HG03139 (cell line): ENCODE data around the gene PAFAH1B2.
"Not testable (repeated sequence)": the region's sequence is repeated elsewhere in the genome, so short reads cannot be mapped to it uniquely, and the experiment has no call there.

Source experiments
- ATAC-seq: cut with Tn5 transposase; IDR thresholded peaks from one replicate; pipeline ENCODE4 v1.9.1; 2021; ENCODE audit not compliant: unreplicated experiment

PAFAH1B2 gene

DNA sequence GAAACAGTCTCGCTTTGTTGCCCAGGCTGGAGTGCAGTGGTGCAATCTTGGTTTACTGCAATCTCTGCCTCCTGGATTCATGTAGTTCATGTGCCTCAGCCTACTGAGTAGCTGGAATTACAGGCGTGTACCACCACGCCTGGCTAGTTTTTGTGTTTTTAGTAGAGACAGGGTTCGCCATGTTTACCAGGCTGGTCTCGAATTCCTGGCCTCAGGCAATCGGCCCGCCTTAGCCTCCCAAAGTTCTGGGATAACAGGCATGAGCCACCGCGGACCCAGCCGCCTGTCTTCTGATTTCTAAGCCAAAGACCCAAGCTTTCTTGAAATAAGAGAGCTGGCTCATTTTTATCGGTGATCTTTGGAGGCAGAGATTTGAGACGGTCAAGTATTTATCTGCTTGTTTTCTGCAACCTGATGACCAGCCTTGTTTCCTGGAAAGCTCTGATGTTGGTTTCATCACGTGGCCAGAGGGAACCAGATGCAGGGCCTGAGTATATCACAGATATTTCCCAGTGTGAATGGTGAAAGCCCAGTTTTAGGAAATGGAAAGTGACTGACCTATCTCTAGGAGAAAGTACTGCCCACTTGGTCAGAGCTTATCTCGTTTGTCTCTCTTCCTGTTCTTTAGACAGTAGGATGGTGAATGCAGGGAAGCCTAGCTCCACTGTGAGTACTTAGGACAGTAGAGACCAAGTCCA lies 28.8 kb downstream of the PAFAH1B2 start:
- no peak for ATAC-seq

DNA sequence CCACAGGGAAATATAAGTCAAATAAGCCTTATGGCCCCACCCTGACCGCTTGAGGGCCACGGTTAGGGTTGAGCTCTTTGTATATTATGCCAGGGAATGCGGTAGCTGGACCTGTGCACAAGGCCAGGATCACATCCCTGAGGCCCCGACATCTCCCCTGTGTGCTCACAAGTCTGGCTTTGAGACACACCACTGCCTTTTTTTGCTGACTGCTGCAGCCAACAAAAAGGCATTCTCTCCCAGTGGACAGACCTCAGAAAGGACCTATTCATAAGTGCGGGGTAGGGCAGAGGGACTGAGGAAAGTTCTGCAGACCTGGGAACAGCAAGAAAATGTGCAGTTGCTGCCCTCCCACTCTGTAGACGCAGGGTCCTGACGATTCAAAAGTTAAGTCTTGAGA lies 31.0 kb downstream of the PAFAH1B2 start:
- ATAC-seq: no peak

DNA sequence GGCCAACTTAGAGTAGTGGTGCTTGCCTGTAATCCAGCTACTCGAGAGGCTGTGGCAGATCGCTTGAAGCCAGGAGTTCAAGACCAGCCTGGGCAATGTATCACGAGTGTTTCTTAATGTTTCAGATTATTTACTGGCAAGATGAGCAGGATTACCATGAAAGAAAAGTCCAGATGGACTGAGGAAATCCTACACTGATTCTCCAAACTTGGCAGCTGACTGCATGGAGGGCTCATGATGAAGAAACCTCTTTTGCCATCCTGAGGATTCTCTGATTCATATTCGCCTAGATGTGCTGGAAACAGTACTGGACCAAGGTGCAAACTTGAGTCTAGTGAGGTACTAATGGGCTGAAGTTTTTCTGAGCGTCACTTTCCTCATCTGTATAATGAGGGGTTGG lies 31.7 kb downstream of the PAFAH1B2 start:
- no peak for ATAC-seq

DNA sequence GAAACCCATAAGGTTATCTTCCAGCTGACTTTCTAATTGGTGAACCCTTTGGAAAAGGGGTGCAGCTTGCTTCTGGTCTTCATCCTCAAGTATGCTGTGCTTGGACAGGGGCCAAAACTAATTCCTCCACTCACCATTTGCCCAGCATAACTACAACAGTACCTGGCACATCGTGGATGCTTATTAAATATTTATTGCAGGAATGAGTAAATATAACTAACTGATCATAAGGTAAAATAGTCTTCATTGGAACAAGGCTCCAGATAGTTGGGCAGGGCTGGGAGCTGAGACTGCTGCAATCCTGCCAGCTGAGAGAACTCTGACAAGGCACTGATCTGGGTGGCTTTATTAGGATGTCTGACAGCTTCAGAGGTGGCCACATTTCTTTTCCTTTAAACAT lies 32.1 kb downstream of the PAFAH1B2 start:
- no peak for ATAC-seq

DNA sequence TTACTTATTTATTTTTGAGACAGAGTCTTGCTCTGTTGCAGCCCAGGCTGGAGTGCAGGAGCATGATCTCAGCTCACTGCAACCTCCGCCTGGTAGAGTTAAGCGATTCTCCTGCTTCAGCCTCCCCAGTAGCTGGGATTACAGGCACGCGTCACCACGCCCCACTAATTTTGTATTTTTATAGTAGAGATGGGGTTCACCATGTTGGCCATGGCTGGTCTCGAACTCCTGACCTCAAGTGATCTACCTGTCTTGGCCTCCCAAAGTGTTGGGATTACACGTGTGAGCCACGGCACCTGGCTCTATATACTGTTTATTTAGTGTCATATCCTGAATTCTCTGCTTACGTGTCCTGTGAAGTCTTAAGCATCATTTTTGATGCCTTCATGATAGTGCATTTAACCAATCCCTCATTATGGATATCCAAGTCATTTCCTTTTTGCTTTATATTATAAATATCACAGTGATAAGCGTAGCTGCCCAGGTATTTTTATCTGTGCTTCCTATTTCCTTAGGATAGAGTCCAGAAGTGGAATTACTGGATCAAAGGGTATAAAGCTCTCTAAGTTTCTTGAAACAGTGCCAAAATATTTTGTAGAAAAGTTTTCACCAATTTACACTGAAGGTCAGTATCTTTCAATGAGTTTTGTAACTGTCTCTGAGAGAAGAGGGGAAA lies 33.6 kb downstream of the PAFAH1B2 start:
- no peak for ATAC-seq

DNA sequence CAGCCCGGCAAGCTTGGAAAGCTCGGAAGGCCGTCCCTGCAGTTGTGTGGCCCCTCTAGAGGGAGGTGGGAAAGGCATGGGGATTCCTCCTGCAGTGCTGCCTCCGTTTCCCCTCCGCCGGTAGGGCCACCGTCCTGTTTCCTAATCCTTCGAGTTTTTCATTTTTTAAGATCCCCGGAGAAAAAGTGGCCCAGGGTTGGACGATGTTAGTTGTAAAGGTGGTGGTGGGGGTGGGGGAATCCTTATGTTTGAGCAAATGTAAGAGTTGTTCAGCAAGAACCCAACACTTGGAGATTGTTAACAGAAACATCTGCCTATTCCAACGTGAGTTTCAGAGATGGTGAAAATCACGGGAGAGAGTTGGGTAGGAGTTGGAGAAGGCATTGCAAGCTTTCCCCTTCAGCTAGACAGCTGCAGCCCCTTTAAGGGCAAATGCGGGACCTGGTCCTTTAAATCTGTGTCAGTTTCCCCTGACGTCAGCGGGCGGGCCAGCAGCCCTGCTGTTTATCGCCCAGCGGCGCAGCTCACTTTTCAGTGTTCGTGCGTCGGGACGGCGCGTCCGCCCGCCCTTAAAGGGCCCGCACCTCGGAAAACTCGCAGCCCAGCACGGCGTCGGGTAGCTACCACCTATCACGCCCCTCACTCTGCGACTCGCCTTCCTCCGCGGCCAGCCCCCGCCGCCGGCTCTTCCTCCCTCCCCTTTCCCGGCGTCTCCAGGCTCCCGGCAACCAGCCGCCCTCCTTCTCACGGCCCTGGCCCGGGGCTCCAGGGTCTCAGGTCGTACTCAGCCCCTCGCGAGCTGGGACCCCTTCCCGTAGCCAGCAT lies 34.3 kb downstream of the PAFAH1B2 start, which contains the start of gene SIDT2:
TSS of gene SIDT2 (plus strand) at position 534 of the 825 bp plus-strand sequence. CDS start 521 bp downstream, outside the sequence.
- ATAC-seq: peak; percentile 78

DNA sequence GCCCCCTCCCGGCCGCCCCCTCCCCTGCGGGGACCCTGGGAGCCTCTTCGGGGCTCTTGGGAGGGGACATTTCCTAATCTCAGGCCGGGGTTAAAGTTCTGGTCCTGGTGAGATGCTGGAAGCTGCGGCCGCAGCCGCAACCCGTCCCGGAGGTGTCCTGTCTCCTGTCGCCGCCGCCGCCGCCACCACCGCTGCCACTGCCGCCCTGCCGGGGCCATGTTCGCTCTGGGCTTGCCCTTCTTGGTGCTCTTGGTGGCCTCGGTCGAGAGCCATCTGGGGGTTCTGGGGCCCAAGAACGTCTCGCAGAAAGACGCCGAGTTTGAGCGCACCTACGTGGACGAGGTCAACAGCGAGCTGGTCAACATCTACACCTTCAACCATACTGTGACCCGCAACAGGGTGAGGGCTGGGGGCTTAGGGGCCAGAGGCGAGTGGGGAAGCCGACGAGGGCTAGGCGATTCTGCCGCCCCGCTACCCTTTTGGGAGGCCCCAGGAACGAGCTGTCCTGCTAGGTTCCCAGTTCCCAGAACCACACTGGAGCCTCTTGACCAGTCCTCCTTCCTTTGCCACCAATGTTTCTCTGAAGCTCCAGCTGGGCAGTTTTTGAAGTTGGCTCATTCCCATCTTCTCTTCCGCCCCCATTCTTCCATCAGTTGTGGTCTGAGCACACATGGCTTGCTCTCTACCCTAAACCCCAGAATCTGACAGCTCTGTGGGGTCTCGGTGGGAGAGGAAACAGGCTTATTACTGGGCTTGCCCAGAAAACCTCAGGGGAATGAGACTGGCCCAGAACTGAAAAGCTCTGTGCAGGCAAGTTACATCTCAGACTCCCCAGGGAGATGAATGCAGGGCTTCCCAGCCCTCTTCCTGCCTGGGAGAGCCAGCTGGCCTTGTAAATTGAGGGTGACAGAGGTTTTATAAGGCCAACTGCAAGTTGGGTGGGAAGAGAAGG lies 35.2 kb downstream of the PAFAH1B2 start:
- ATAC-seq: peak; percentile 26

DNA sequence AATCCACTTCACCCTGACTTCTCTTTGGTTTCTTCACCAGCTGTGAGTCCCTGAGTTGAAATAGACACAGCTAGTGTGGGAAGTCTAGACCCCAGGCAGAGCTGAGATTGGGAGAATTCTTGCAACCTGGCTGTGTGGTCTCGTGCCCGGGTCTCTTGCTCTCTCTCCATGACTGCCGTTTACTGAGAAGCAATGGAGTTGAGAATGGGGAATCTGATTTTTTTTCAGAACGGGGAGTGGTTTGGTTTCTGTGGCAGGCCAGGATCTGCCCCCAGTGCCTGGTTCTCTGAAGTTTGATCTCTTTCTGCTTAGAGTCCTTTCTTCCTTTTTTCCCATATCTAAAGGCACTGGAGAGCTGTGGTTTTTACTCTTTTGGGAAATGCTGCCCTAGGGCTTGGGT lies 35.9 kb downstream of the PAFAH1B2 start:
- no peak for ATAC-seq

DNA sequence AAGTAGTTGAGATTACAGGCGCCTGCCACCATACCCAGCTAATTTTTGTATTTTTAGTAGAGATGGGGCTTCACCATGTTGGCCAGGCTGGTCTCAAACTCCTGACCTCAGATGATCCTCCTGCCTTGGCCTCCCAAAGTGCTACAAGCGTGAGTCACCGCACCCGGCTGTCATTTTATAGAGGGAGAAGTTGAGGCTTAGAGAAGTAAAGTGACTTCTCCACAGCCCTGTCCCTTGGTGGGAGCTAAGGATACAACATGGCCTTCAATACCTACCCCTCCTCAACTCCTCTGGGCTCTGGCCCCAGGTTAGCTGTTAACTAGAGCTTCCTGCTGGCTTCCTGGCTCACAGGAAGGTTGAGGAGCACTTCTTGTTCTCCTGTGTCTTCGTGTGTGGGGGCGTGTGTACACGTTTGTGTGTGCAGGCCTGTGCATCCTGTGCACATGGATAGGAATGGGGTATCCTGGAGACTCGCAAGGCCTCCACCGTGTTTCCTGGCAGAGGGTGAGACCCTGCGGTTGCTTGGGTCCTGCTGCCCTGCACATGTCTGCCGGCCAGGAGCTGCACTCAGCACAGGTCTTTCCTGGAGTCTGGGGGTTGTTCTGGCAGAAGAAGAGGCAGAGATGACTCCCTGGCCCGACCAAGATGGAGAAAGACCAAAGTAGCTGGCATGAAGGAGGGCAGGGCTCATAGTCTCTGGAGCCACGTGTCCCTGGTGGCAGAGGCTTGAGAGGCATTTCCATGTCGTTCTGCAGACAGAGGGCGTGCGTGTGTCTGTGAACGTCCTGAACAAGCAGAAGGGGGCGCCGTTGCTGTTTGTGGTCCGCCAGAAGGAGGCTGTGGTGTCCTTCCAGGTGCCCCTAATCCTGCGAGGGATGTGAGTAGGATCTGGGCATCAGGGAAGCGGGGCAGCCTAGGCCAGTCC lies 36.8 kb downstream of the PAFAH1B2 start:
- ATAC-seq: no peak

DNA sequence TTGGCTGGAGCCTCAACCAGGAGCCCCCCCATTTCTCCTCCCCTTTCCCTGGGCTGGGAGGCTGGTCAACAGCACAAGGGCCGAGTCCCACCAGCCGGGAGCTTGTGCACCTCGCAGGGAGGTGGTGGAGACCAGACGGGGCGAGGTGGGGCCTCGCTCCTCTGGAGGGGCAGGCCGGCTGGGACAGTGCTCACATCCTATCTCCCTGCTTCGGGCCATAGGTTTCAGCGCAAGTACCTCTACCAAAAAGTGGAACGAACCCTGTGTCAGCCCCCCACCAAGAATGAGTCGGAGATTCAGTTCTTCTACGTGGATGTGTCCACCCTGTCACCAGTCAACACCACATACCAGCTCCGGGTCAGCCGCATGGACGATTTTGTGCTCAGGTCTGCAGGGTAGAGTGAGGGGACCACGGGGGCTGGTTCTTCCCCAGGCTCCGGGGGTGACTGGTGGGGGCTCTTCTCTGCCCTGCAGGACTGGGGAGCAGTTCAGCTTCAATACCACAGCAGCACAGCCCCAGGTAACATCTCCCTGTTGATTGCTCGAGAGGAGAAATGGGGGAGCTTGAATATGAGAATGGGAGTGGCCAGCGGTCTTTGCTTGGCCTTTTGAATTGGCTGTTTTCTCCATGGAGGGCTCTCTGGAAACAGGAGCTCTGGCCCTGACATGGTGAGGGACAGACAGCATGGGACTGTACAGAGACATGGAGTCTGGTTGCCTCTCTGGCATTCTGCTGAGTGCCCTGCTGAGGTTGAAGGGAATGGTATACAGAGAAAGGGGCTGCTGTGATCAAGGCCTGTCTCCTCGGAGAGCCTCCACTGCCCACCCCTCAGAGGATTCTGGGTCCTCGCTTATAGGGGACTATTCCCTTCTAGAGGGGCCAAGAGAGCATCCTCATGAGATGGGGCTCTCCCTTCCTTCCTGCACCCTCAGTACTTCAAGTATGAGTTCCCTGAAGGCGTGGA lies 37.8 kb downstream of the PAFAH1B2 start:
- no peak for ATAC-seq

DNA sequence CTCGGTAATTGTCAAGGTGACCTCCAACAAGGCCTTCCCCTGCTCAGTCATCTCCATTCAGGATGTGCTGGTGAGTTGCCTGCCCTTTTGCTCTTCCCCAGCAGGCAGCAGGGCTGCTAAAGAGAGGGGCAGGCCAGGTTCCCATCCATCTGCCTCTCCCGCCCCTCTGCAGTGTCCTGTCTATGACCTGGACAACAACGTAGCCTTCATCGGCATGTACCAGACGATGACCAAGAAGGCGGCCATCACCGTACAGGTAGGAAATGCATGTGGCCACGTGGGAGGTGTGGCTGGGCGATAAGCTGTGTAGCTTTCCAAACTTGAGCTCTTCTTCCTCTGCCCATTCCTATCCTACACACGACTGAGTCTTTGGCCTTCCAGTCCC lies 38.5 kb downstream of the PAFAH1B2 start:
- no peak for ATAC-seq

DNA sequence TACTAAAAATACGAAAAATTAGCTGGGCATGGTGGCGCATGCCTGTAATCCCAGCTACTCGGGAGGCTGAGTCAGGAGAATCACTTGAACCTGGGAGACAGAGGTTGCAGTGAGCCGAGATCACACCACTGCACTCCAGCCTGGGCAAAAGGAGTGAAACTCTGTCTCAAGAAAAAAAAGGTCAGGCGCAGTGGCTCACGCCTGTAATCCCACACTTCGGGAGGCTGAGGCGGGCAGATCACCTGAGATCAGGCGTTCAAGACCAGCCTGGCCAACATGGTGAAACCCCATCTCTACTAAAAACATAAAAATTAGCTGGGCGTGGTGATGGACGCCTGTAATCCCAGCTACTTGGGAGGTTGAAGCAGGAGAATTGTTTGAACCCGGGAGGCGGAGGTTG lies 39.1 kb downstream of the PAFAH1B2 start:
- not testable (repeated sequence) for ATAC-seq

DNA sequence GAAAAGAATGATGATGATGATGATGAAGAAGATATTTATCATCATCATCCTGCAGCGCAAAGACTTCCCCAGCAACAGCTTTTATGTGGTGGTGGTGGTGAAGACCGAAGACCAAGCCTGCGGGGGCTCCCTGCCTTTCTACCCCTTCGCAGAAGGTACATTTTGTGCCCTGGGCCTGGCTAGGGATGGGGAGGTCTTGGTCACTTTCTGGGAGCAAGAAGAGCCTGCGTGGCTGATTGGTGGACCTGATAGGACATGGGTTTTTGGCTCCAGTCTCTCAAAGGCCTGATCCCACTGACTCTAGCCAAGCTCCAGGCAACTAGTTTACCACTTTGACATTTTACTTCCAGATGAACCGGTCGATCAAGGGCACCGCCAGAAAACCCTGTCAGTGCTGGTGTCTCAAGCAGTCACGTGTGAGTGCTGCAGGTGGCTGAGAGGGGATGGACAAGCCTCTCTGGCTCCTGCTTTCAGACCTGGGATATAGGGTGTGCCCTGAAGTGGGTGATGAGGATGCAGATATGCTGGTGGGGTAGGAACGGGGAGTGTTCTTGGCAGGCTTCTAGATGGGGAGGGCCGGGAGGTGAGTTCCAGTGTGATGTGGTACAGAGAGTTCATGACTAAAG lies 39.8 kb downstream of the PAFAH1B2 start:
- ATAC-seq: no peak

DNA sequence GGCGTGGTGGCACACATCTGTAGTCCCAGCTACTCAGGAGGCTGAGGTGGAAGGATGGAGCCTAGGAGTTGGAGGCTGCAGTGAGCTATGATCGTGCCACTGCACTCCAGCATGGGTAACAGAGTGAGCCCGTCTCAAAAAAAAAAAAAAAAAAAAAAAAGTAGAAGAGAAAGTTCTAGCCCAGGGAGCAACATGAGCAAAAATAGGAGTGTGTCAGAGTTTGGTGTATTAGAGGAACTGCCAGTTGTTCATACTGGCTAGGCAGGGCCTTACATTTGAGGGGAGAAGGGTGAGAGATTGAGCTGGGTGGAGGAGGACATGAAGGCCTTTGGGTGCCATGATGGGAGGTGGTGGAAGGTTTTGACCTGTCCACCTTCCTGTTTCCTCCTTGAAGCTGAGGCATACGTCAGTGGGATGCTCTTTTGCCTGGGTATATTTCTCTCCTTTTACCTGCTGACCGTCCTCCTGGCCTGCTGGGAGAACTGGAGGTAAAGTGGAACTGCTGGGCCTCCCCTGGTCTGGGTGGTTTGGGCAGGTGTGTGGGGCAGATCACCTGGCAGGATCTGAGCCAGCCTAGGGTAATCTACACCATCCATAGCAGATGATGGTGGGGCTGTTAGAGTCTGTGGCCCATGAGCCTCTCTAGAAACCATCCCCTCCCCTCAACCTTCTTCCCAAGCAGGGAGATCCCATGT lies 41.8 kb downstream of the PAFAH1B2 start:
- ATAC-seq: no peak

DNA sequence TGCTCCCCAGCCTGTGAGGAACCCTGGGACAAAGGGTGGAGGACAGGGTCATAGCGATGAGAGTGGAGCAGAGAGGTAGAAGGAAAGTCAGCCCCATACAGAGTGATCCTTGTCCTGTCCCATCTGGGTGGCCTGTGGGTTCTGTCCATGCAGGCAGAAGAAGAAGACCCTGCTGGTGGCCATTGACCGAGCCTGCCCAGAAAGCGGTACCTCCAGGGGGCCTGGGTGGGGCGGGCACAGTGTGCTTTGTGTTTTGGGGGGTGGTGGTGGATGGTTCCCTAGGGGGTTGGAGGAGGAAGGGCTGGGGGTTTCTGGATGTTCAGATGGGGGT lies 42.3 kb downstream of the PAFAH1B2 start:
- ATAC-seq: no peak

DNA sequence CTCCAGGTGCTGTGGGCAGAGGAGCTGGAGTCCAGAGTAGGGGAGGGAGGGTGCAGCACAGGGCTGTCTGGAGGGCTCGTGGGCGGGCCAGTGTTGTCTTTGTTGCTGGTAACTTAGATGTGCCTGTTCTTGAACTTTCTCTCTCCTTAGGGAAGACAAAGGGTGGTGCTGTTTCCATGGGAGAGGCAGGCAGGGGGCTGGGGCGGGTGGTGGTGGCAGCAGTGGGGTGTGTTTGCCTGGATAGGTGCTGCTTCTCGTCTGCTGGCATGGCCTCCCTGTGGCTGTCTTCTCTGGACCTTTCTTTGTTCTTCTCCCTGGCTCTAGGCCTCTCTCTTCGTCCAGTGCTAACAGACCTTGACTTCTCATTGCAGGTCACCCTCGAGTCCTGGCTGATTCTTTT lies 42.9 kb downstream of the PAFAH1B2 start:
- no peak for ATAC-seq

DNA sequence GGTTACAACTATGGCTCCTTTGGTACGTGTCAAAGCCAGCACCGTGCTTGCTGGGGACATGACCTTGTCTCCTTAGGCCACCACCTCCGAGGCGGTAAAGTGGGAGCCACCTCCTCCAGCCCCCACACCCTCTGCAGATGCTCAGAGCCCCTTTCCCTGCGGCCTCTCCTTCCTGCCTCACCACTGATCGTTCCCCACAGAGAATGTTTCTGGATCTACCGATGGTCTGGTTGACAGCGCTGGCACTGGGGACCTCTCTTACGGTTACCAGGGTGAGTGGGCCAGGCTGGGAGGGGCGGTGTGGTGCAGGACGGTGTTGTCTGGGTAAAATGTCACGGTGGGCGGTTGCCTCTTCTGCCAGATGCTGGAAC lies 43.3 kb downstream of the PAFAH1B2 start:
- no peak for ATAC-seq
